GM18502 (cell line): ENCODE results near the gene MAP3K5.
A peak's percentile ranks its signal among the peaks of the same experiment; 100 is the strongest.

Experiments
- ATAC-seq: cut with Tn5 transposase; IDR thresholded peaks from one replicate; pipeline ENCODE4 v1.9.1; 2021; ENCODE audit warnings: mild to moderate bottlenecking; ENCODE audit not compliant: unreplicated experiment, poor library complexity

The MAP3K5 gene

DNA sequence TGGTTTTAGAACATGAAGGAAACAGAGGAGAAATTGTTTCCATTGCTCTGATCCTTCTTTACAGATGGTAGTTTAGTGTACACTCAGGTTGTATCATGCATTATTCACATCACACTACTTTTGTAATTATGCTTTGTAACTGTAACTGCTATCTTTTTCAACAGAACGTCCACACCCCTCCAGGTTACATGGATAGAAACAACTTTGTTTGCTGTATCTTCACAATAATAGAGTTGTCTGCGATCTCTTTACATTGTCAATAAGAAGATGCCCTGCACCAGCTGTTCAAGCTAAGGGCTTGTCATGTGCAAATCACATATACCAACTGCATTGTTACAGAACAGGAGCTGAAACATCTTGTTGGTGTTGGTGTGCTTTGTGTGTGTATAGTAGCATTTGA, 174.2 kb downstream of the MAP3K5 start:
- no peak for ATAC-seq

DNA sequence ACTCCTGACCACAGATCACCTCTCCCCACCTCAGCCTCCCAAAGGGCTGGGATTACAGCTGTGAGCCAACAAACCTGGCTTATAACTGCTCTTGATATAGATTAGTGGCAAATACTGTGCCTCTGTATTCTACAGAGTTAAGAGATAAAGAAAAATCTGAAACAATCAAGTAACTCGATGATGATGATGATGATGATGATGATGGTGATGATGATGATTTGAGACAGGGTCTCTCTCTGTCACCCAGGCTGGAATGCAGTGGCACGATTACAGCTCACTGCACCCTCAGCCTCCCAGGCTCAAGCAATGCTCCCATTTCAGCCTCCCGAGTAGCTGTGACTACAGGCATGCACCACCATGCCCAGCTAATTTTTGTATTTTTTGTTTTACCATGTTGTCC, 175.8 kb downstream of the MAP3K5 start:
- ATAC-seq, result no peak

DNA sequence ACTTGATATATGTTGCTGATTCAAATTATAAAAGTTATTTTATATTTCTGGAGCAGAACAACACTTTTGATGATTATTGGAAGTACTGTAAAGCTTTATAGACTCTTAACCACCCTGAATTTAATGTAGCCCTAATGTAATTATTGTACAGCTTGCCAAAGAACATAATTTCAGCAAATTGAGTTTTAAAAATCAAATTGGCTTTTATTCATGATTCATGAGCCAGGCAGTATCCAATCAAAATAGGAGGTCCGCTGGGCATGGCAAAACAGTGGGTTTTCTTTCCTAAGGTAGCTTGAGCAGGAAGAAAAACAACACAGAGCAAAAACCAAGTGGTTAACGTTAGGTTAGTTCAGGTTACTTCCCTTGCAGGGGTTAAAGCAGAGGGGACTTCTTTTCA, 177.3 kb downstream of the MAP3K5 start:
- ATAC-seq, result no peak

DNA sequence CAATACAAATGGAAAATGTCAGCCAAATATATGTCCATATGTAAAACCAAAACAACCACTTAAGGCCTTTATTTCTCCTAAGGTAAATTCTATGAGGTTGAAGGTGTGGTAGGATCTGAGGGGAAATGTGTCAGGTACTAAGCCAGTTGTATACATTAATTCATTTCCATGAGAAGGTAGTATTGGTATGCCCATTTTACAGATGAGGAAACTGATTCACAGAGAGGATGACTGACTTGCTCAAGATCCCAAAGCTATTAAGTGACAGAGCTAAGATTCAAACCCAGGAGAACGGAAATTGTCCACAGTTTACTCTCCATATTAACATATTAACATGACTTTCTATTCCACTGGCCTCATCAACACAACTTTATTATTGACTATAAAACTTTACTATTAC, 177.9 kb downstream of the MAP3K5 start:
- no peak for ATAC-seq

DNA sequence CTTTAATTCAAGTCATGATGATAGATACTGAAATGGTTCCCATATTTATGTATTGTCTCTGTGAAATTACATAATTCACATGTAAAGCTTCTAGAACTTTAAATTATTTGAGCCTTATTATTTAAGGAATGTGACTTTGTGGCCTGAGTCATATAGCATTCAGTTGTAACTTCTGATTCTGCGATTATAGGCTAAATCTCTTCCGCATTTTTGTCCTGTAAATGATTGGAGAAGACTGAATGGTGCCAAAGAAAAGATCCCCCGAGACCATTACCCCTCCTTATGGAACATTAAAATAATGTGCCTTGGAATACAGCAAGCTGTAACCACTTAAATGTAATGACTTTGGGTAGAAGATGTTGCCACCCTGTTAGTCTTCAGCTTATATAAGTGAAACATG, 178.8 kb downstream of the MAP3K5 start:
- ATAC-seq, result no peak

DNA sequence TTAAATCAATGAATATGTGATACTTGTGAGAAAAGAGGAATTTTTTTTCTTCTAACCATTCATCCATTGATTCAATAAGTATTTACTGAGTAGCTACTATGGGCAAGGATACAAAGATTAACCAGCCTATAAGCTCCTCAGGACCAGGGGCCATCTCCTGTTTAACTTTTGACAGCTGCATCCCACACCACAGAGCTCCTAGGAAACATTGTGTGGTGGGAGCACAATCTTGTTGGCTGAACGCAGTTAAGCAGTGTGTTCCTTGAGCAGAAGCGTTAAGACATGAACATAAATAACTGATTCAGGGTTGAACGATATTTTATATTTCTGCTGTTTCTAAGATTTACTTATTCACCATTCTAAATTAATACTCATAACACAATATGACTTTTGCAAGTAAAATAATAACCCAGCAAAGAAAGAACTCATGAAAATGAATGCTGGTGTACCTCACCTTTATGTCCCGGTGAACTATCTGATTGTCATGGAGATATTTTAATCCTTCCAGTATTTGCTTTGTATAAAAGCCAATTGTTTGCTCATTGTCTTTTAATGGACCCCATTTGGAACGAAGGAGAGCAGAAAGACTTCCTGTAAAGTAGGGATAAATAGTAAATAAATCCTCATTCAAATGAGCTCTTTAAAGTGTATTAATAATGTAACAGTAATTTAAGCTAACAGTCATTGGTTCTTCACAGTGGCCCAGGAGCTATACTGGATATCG, 179.4 kb downstream of the MAP3K5 start:
- ATAC-seq, result no peak

DNA sequence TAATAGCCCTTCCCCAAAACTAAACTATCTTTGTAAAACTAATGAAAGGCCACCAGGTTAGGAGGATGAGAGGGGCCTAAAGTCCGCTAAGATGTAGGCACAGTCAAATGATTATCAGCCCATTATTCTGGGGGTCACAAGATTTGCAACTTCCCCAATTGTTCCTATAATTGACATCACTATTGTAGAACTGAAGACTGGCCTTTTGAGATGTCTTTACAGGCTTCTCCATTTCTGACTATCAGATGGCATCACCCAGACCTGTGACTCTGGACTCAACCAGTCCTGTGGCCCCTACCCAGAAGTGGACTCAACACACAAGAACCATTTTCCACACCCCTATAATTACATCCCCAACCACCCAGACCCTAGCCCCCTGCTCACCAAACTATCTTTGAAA, 180.5 kb downstream of the MAP3K5 start:
- ATAC-seq, result no peak

DNA sequence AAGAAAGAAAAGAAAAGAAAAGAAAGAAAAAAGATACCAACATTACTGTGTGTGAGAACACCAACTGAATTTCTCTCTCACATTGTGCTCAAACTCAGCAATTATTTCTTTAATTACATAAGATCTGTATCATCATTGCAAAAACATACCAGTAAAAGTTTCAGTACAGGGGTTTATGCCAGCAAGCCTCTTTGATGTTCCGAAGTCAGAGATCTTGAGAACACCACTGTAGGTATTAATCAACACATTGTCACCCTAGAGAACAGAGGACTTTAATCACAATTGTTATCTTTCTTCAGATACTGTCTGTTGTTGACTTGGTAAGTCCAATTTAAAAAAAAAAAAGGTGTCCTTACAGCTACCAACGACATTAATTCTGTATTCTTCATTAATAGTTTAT, 181.1 kb downstream of the MAP3K5 start:
- no peak for ATAC-seq

DNA sequence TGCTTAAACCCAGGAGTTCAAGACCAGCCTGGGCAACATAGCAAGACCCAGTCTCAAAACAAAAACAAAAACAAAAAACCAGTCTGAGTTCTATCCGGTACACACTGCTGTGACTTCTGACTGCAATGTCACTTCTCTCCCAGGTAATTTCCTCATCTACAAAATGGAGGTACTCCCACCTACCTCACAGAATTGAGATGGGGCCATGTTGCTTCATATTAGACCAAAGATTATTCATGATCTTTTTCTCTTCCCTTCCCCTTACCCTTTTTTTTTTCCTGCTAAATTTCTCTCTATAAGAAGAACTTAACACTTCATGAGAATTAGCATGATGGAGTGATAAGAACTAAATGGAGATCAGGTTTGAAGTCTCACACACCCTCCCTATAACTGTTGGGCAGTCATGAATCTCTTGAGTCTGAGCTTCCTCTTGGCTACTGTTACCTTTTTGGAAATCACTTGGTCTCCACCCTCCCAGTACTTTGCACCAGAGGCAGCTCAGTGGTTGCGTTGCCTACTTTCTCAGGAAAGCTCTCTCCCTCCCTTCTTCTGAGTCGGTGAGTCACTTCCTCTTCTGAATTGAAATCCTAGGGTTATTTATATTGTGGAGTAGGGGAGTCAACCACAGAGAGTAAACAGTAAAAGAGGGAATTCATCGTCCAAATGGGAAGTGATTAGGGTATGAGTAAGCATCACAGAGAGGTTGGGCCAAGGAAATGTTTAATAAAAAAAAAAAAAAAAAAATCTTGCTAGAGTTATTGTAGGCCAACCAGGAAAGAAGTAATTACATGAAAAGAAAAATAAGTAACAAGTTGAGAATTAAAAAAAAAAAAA, 182.2 kb downstream of the MAP3K5 start:
- no peak for ATAC-seq

DNA sequence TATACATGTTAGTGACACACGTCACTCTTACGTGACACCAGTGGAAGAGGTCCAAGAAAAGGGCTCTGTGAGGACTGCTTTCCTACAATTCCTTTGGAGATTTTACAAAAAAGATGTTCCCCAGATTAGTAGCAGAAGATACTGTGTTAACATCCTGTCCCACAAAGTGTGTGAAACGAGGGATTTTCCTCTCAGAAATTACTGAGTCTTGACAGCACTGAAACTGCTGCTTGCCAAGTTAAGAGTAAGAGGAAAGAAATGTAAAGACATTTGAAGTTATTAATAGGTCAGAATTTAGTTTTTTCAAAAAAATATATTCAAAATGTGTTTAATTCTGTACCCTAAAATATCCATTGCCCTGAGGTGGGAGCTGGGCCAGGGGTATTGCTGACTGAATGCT, 183.3 kb downstream of the MAP3K5 start:
- no peak for ATAC-seq

DNA sequence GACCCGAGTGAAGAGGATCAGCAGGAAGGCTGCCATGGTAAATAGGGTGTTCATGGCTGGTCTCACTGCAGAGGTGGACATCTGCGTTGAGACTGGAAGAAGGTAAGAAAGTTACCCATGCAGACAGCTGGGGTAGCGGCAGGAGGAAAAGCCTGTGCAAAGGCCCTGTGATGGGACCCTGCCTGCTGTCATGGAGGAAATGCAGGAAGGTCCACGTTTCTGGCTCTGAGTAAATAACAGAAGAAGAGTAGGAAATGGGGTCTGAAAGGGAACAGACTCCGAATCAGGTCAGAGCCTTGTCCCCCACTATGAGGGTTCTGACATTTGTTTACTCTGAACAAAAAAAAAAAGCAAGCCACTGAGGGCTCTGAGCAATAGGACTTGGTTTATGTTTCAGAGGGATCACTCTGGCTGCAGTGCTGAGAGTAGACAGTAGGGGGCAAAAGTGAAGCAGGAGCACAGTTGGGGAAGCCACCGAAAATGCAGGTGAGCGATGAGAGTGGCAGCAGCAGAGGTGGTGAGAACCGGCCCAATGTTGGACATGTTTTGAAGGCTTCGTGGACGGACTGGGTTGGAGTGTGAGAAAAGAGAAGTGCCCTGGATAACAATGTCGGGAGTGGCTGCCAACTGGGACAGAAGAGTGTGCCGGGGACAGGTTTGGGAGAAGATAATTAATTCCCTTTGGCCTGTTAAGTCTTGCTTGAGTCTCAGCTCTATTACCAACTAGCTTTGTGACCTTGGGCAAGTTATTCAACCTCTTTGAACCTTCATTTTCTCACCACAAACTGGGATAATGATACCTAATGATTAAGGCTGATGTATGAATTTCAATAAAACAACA, 184.1 kb downstream of the MAP3K5 start:
- peak; percentile 91 for ATAC-seq

DNA sequence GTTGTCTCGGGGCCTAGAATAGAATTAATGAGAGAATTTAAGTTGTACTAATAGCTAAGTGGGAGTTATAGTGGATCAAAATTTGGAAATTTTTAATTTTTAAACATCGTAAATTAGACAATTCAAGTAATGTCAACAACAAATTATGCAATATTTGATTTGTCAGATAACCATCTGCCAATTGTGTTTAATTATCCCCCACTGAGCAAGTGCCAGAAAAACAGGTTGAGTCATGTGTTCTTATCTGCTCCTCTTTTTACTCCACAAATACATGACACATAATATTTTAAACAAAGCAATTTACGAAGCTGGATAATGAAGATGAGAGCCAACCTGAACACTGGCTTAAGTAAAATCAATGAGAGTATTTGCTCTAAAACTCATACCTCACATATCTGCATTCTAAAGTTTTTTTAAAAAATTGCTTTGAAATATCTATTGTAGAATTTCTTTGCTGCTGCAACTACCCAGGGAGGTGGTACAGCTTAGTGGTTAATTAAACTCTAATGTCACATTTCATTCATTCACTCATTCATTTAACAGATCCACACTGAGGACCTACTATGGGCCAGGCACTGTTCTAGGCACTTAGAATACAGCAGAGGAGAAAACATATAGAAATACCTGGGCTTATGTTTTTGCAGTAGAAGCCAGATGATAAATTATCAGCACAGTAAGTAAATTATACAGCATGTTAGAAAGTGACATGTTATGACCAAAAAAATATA, 184.9 kb downstream of the MAP3K5 start:
- no peak for ATAC-seq

DNA sequence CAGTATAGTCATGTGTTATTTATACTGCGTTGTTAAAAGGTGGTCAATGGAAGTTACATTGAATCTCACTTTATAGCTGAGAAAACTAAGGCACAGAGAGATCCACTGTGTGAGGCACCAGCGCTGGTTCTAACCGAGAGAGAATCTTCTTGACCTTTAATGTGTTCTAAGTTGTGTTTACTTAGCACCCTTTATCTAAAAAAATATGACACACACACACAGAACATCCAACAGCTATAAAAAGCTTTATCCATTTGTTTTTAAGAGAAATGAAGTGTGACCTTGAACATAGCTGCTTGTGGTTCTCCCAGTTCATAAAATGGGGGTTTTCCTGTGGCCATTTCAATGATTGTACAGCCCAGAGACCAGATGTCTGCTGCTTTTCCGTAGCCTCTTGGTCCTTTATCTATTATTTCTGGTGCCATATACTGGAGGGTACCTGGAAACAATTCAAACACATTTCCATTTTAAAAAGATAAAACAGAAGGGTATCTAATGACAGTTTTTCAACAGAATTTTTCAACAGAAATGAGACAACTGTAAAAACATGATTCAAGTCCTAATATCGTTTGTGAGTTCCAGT, 187.3 kb downstream of the MAP3K5 start:
- ATAC-seq, result no peak

DNA sequence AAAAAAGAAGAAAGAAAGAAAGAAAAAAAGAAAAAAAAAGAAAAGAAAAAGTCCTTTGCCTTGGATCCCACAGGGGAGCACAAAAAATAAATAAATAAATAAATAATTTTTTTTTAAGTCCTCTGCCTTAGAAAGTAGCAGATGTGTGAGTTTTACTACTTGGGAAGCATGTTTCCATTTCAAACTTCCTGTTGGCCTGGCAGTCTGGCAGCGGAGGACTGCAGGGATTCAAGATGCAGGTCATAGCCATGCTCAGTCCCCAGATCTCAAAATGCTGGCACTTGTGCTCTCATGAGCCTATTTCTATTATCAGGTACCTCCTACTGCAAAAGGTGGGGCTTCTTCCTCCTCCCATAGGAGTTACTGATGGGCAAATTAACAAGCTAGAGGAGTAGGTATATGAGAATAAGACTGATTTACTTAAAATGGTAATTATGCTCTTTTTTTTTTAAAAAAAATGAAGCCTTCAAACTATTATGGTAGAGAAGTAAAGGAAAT, 187.9 kb downstream of the MAP3K5 start:
- ATAC-seq, result no peak

DNA sequence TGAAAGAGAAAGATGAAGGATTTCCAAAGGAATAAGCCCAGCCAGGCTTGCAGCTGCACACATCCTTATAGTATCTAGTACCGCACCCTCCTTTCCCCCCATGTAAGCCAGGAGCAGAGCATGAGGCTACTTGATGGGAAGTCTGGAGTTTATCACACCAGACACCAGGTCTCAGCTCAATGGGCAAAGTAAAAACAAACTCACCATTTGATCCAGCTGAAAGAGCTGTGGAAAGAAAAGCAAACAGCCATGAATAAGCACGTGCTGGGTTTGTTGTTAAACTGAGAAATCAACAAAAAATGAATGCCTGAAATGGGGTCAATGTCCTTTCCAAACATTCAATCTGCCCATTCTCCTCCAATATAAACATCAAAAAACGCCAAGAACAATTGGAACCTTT, 191.5 kb downstream of the MAP3K5 start:
- ATAC-seq, result no peak

DNA sequence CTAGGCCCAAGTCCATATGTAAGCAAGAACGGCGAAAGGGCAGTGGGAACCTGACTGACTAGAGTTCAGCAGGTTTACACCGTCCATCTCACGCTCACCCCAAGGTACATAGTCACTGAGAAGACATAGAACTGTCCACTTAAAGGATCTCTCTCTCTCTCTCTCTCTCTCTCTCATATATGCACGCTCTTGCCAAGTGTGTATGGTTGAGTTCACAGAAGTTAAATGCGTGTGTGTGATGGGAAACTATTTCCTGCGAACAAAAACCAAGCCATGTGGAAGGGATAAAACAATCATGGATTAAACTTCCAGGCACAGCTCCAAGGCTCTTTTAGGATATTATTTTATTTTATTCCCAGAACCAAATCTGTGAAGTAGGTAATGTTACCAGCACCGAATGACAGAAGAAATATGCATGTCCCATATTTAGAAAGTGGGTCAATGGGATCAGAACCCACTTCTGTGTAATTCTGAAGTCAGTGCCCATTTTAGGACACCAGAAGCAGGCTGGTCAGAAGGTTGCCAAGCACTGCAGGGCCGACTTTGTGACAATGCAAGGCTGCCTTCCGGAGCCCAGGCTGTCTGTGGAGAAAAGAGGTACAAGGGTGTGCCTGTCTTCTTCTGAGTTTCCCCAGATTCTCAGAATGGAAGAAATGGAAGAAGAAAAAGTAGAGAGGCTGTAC, 192.8 kb downstream of the MAP3K5 start:
- no peak for ATAC-seq

DNA sequence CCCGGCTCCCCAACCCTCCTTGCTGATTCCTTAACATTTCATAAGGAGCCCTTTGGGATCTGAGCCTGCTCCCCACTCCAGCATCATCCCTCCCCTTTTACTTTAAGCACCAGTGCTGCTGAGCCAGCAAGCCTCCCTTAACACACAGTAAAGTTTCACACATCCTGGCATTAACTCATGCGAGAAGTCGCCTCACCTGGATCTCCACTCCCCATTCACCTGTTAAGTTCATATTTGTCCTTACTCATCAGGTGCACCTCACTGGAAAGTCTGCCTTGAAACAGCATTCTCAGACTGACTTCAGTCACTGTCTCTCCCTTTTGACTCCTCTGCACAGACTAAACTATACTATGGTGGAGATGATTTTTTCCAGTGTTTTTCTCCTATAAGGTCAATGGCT, 194.2 kb downstream of the MAP3K5 start:
- ATAC-seq, result no peak

DNA sequence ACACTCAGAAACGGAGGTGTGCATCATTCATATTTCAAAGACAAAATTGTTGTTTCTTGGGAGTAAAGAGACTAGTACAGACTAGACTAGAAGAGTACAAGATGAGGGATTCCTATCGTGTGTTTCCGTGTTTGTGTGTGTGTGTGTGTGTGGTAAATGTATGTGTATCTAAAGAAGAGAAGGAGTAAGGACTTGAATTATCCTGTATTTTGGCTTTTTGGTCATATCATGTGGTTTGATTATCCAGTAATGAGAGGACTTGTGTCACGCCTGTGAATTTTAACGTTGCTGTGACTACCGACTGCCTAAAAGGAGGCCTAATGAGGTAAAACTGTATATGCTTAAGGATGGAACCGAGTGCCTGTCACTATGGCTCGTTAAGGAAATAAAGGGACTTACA, 197.6 kb downstream of the MAP3K5 start:
- ATAC-seq, result no peak

DNA sequence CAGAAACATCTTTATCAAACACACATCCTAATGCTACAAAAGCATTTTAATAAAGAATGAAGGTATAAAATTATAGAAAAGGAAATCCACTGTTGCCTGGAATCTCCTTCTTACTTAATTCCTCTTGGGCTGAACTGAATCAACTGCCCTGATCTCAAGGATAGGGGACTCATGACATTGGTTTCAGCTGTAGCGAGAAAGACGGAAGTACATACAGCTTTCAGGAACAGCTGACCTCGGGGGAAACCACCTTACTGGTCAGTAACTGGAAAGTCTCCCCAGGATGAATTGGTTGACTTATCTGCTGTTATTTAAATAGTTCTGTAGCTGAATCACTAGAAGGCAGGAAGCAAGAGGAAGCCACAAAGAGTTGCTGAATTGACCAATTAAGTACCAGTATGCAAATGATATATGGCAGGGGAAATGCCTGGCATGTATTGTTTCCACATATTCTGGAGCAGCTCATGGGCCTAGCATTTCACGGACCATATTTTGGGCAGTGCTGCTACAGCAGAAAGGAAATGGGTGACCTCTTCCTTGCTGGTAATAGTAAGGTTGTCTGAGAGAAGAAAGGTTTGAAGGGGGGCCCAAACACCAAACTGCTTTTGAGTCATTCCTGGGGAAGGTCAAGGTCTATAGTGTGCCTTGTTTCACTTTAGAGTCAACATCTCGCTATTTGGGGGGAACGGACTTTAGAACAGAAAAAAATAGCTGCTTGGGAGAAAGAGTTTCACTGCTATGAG, 198.4 kb downstream of the MAP3K5 start:
- peak; percentile 97 for ATAC-seq
